H9 (cell line): ENCODE data around the gene TSPAN4. TPM values are rescaled to one million over a fixed set of nuclear protein-coding genes. Genes with fewer than 3 reads are reported as not detected.

Source experiments
- DNase-seq: peaks from one replicate; pipeline ENCODE4 v3.0.0-alpha.2; 2017
- H2AFZ ChIP-seq: one replicate; pipeline ENCODE4 v1.6.1; 2013; ENCODE audit warnings: mild to moderate bottlenecking, low read length, control low read depth, moderate library complexity
- H2AK5ac ChIP-seq: 2 replicates; pipeline ENCODE4 v1.6.1; 2013; ENCODE audit warnings: low read length, control low read depth, mixed read lengths; ENCODE audit not compliant: insufficient read length
- H2BK120ac ChIP-seq: one replicate; pipeline ENCODE4 v1.6.1; 2013; ENCODE audit warnings: low read depth, mild to moderate bottlenecking, low read length, control low read depth, inconsistent platforms; ENCODE audit not compliant: poor library complexity, severe bottlenecking
- H2BK12ac ChIP-seq: 2 replicates; pipeline ENCODE4 v1.6.1; 2013; ENCODE audit warnings: low read length, control low read depth, mixed read lengths, low read depth; ENCODE audit not compliant: insufficient read length
- H2BK15ac ChIP-seq: 2 replicates; pipeline ENCODE4 v1.6.1; 2013; ENCODE audit warnings: low read depth, low read length, control low read depth
- H2BK20ac ChIP-seq: one replicate; pipeline ENCODE4 v1.6.1; 2013; ENCODE audit warnings: low read depth, mild to moderate bottlenecking, low read length, control low read depth, inconsistent platforms; ENCODE audit not compliant: poor library complexity, severe bottlenecking
- H2BK5ac ChIP-seq: 2 replicates; pipeline ENCODE4 v1.6.1; 2013; ENCODE audit warnings: low read length, control low read depth, mixed read lengths; ENCODE audit not compliant: insufficient read length
- H3K14ac ChIP-seq: 2 replicates; pipeline ENCODE4 v1.6.1; 2013; ENCODE audit warnings: low read length, control low read depth; ENCODE audit not compliant: insufficient read depth
- H3K18ac ChIP-seq: 2 replicates; pipeline ENCODE4 v1.6.1; 2013; ENCODE audit warnings: low read depth, mild to moderate bottlenecking, mixed read lengths, low read length, control low read depth; ENCODE audit not compliant: insufficient read length
- H3K23ac ChIP-seq: 2 replicates; pipeline ENCODE4 v1.6.1; 2013; ENCODE audit warnings: low read length, control low read depth, mixed read lengths, low read depth; ENCODE audit not compliant: insufficient read length
- H3K23me2 ChIP-seq: 2 replicates; pipeline ENCODE4 v1.6.1; 2013; ENCODE audit warnings: low read depth, mild to moderate bottlenecking, mixed read lengths, low read length, control low read depth; ENCODE audit not compliant: insufficient read length, poor library complexity, severe bottlenecking
- H3K27ac ChIP-seq: 2 replicates; pipeline ENCODE4 v1.5.1; 2013; ENCODE audit warnings: low read length, control low read depth, mixed read lengths, low read depth; ENCODE audit not compliant: insufficient read length
- H3K27me3 ChIP-seq: 2 replicates; pipeline ENCODE4 v1.6.1; 2013; ENCODE audit warnings: low read length, control low read depth, inconsistent platforms; ENCODE audit not compliant: insufficient read depth
- H3K4ac ChIP-seq: 2 replicates; pipeline ENCODE4 v1.6.1; 2013; ENCODE audit warnings: low read depth, mild to moderate bottlenecking, control low read depth, inconsistent platforms, low read length, moderate library complexity
- H3K4me1 ChIP-seq: 2 replicates; pipeline ENCODE4 v1.6.1; 2013; ENCODE audit warnings: low read length, control low read depth, inconsistent platforms; ENCODE audit not compliant: insufficient read depth
- H3K4me2 ChIP-seq: 2 replicates; pipeline ENCODE4 v1.6.1; 2013; ENCODE audit warnings: low read length, control low read depth, mixed read lengths; ENCODE audit not compliant: insufficient read length, insufficient read depth
- H3K56ac ChIP-seq: 2 replicates; pipeline ENCODE4 v1.6.1; 2013; ENCODE audit warnings: low read depth, mild to moderate bottlenecking, mixed read lengths, low read length, control low read depth; ENCODE audit not compliant: insufficient read length
- H3K79me1 ChIP-seq: 2 replicates; pipeline ENCODE4 v1.6.1; 2013; ENCODE audit warnings: low read depth, mild to moderate bottlenecking, moderate library complexity, low read length, control low read depth, inconsistent platforms; ENCODE audit not compliant: insufficient read depth, poor library complexity, severe bottlenecking
- H3K79me2 ChIP-seq: 2 replicates; pipeline ENCODE4 v1.6.1; 2013; ENCODE audit warnings: low read length, control low read depth, inconsistent platforms; ENCODE audit not compliant: insufficient read depth
- H3K9ac ChIP-seq: 2 replicates; pipeline ENCODE4 v1.6.1; 2013; ENCODE audit warnings: low read length, control low read depth, mixed read lengths; ENCODE audit not compliant: insufficient read length; ENCODE audit errors: extremely low read depth
- H3K9me3 ChIP-seq: one replicate; pipeline ENCODE4 v1.6.1; 2013; ENCODE audit warnings: low read depth, low read length, inconsistent platforms; ENCODE audit not compliant: control insufficient read depth
- H3T11ph ChIP-seq: one replicate; pipeline ENCODE4 v1.6.1; 2013; ENCODE audit warnings: mild to moderate bottlenecking, low read length, control low read depth, inconsistent platforms
- H4K20me1 ChIP-seq: one replicate; pipeline ENCODE4 v1.6.1; 2013; ENCODE audit not compliant: control insufficient read depth, insufficient read length, insufficient read depth
- H4K5ac ChIP-seq: 2 replicates; pipeline ENCODE4 v1.6.1; 2013; ENCODE audit warnings: low read depth, mild to moderate bottlenecking, mixed read lengths, low read length, control low read depth; ENCODE audit not compliant: insufficient read length
- H4K8ac ChIP-seq: replicated peaks from 2 replicates; pipeline ENCODE4 v1.6.1; 2013; ENCODE audit warnings: low read length, control low read depth, mixed read lengths, low read depth; ENCODE audit not compliant: insufficient read length
- H4K91ac ChIP-seq: 2 replicates; pipeline ENCODE4 v1.6.1; 2013; ENCODE audit warnings: low read depth, mild to moderate bottlenecking, moderate library complexity, mixed read lengths, low read length, control low read depth; ENCODE audit not compliant: insufficient read length
- H3K27ac Mint-ChIP-seq, 3 experiments: 2 replicates in 2 of 3; 3 replicates in 1 of 3; pipeline ENCODE4 v1.8.0; 2020 to 2021; ENCODE audit warnings: mixed read lengths in 3 of 3, mild to moderate bottlenecking in 1 of 3, moderate library complexity in 1 of 3
- H3K27me3 Mint-ChIP-seq: 2 replicates; pipeline ENCODE4 v1.8.0; 2021; ENCODE audit warnings: low read depth, mild to moderate bottlenecking, moderate library complexity, mixed read lengths
- H3K36me3 Mint-ChIP-seq, 3 experiments: 2 replicates in 2 of 3; 3 replicates in 1 of 3; pipeline ENCODE4 v1.8.0; 2020 to 2021; ENCODE audit warnings: low read depth in 3 of 3, mixed read lengths in 3 of 3; ENCODE audit not compliant: insufficient read depth in 1 of 3
- H3K4me1 Mint-ChIP-seq, 2 experiments: 2 replicates each; pipeline ENCODE4 v1.8.0; 2020; ENCODE audit warnings: mixed read lengths in 2 of 2
- H3K4me3 Mint-ChIP-seq, 2 experiments: 2 replicates in 1 of 2; 3 replicates in 1 of 2; pipeline ENCODE4 v1.8.0; 2020 to 2021; ENCODE audit warnings: mild to moderate bottlenecking in 2 of 2, mixed read lengths in 2 of 2, moderate library complexity in 1 of 2
- H3K9me3 Mint-ChIP-seq, 2 experiments: 2 replicates in 1 of 2; 3 replicates in 1 of 2; pipeline ENCODE4 v1.8.0; 2020; ENCODE audit warnings: mild to moderate bottlenecking in 2 of 2, mixed read lengths in 2 of 2, moderate library complexity in 1 of 2
- WGBS: extraction: QIAGEN DNeasy Blood & Tissue Kit; methylation state at CpG from one replicate; pipeline ENCODE4 v1.1.7; 2013; ENCODE audit warnings: missing lambda C conversion rate, low lambda C conversion rate, mixed read lengths; ENCODE audit not compliant: insufficient read length; ENCODE audit errors: extremely low coverage; 5-methylcytosine and 5-hydroxymethylcytosine counted together
- total RNA-seq: library from RNA; stranded (reverse); gene quantifications from 2 replicates; pipeline ENCODE4 v1.2.1, GENCODE V29; 2021
- TF ChIP-seq, protein P1 (sequence below): fragments of 200-600 bp; sonication (generic); conservative IDR thresholded peaks from 3 replicates; pipeline ENCODE4 v1.8.0; 2021; ENCODE audit warnings: antibody characterized with exemption, mild to moderate bottlenecking

TSPAN4 gene
- total RNA-seq, 1 experiment from 2014 or later, result 64.6 TPM

DNA sequence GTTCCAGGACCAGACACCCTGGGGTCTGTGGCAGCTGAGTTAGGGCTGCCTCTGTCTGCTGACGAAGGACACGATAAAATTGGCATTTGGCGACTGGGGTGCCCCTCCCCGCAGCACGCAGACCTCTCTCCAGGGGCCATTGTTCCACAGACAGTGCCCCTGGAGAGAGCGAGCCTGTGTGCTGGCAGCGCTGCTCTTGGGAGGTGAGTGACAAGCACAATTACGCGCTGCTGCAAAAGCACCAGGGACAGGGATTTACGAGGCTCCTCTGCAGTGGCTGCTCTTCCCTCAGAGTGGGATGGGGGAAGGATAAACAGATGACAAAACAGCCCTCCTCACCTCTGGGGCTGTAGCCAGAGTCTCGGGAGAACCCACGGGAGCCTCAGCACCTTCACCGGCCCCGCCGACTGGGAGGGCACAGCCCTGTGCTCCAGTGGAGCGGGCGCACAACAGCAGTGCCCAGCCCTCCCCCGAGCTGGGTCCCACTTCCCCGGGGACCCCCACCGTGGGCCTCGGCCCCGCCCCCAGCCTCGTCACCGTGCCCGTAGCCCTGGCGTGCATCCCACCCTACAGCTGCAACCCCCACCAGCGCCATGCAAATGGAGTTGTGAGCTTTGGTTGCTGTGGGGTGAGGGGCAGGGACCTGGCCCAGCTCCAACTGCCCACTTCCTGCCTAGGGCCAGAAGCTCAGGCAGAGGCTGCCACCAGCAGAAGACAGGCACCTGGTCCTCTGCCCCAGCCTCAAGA is 48.3 kb downstream of the TSPAN4 start:
- peak overlapping the region in 1 of 3 experiments; percentile 73; a peak in 2 of 7 replicates for H3K27ac Mint-ChIP-seq
- Histone ChIP-seq H2BK20ac (no peak overlapping the region), H3K4me2 (no peak overlapping the region), H3K9me3 (no peaks in the 10 kb centered on the region), H4K5ac (no peak overlapping the region), H3K14ac (no peak overlapping the region), H3K18ac (no peak overlapping the region), H3K4me1 (no peaks in the 10 kb centered on the region), H4K8ac (no peak overlapping the region), H2BK12ac (no peak overlapping the region), H2BK120ac (no peak overlapping the region), H3K56ac (no peak overlapping the region), H3K9ac (no peak overlapping the region), H2AFZ (no peak overlapping the region), H3K23me2 (no peaks in the 10 kb centered on the region), H4K20me1 (peaks cover 2% of the 10 kb centered on the region), H3K23ac (no peak overlapping the region), H2BK5ac (no peak overlapping the region), H3K79me1 (no peaks in the 10 kb centered on the region), H3T11ph (no peak overlapping the region), H4K91ac (no peak overlapping the region), H2AK5ac (no peak overlapping the region), H3K27ac (no peak overlapping the region), H2BK15ac (no peak overlapping the region), H3K27me3 (no peaks in the 10 kb centered on the region), H3K79me2 (no peaks in the 10 kb centered on the region), H3K4ac (no peak overlapping the region)
- H3K36me3 Mint-ChIP-seq, result peaks cover 10 to 27% (median 25%) of the 10 kb centered on the region in 3 experiments
- TF ChIP-seq, protein P1, sequence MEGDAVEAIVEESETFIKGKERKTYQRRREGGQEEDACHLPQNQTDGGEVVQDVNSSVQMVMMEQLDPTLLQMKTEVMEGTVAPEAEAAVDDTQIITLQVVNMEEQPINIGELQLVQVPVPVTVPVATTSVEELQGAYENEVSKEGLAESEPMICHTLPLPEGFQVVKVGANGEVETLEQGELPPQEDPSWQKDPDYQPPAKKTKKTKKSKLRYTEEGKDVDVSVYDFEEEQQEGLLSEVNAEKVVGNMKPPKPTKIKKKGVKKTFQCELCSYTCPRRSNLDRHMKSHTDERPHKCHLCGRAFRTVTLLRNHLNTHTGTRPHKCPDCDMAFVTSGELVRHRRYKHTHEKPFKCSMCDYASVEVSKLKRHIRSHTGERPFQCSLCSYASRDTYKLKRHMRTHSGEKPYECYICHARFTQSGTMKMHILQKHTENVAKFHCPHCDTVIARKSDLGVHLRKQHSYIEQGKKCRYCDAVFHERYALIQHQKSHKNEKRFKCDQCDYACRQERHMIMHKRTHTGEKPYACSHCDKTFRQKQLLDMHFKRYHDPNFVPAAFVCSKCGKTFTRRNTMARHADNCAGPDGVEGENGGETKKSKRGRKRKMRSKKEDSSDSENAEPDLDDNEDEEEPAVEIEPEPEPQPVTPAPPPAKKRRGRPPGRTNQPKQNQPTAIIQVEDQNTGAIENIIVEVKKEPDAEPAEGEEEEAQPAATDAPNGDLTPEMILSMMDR, result no peak
- H3K4me3 Mint-ChIP-seq, result no peak overlapping the region
- DNase-seq, result no peak
- no peaks in the 10 kb centered on the region for H3K9me3 Mint-ChIP-seq
- WGBS, result no CpG with 5 or more reads among the region's 27 CpGs
- H3K4me1 Mint-ChIP-seq, result peaks cover 5 to 15% of the 10 kb centered on the region in 2 experiments
- H3K27me3 Mint-ChIP-seq, result no peaks in the 10 kb centered on the region
